Neuronal stem cell (in vitro differentiated cells): ENCODE measurements around the gene COMP.
A peak's percentile ranks its signal among the peaks of the same experiment; 100 is the strongest.

ENCODE experiments used
- DNase-seq: peaks from one replicate; pipeline ENCODE4 v3.0.0-alpha.2; 2013; ENCODE audit warnings: low spot score
- H2AFZ ChIP-seq: one replicate; pipeline ENCODE4 v1.6.1; 2013; ENCODE audit warnings: mild to moderate bottlenecking, low read length, inconsistent platforms
- H2AK5ac ChIP-seq: 2 replicates; pipeline ENCODE4 v1.6.1; 2013; ENCODE audit warnings: low read depth, mild to moderate bottlenecking, inconsistent platforms, low read length, moderate library complexity, mixed read lengths
- H2BK120ac ChIP-seq: 2 replicates; pipeline ENCODE4 v1.6.1; 2013; ENCODE audit warnings: low read depth, mild to moderate bottlenecking, inconsistent platforms, low read length, moderate library complexity, mixed read lengths
- H2BK12ac ChIP-seq: one replicate; pipeline ENCODE4 v1.6.1; 2013; ENCODE audit warnings: low read length, inconsistent platforms
- H2BK15ac ChIP-seq: 2 replicates; pipeline ENCODE4 v1.6.1; 2013; ENCODE audit warnings: mild to moderate bottlenecking, low read length, inconsistent platforms, mixed read lengths
- H2BK5ac ChIP-seq: one replicate; pipeline ENCODE4 v1.6.1; 2013; ENCODE audit warnings: inconsistent platforms, mild to moderate bottlenecking, low read length, moderate library complexity
- H3K14ac ChIP-seq: one replicate; pipeline ENCODE4 v1.6.1; 2013; ENCODE audit warnings: low read length, inconsistent platforms
- H3K18ac ChIP-seq: 2 replicates; pipeline ENCODE4 v1.6.1; 2013; ENCODE audit warnings: low read length, inconsistent platforms
- H3K23ac ChIP-seq: 2 replicates; pipeline ENCODE4 v1.6.1; 2013; ENCODE audit warnings: low read depth, mild to moderate bottlenecking, mixed read lengths, low read length, inconsistent platforms; ENCODE audit not compliant: poor library complexity
- H3K27ac ChIP-seq: replicated peaks from 3 replicates; pipeline ENCODE4 v1.5.1; 2013; ENCODE audit warnings: low read length, inconsistent platforms
- H3K27me3 ChIP-seq, 3 experiments: 2 replicates each; pipeline ENCODE4 v1.6.1; 2013; ENCODE audit warnings: low read length in 3 of 3, mild to moderate bottlenecking in 2 of 3, inconsistent platforms in 1 of 3, low read depth in 1 of 3, mixed read lengths in 1 of 3, moderate library complexity in 1 of 3; ENCODE audit not compliant: control insufficient read depth in 3 of 3, insufficient read depth in 3 of 3
- H3K36me3 ChIP-seq, 2 donors: replicated peaks in 1 of 2; 2 replicates each; pipeline ENCODE4 v1.6.1; 2013; ENCODE audit warnings: low read length in 2 of 2; ENCODE audit not compliant: control insufficient read depth in 2 of 2, insufficient read depth in 2 of 2
- H3K4ac ChIP-seq: 2 replicates; pipeline ENCODE4 v1.6.1; 2013; ENCODE audit warnings: inconsistent platforms, mild to moderate bottlenecking, low read length, moderate library complexity
- H3K4me1 ChIP-seq, 2 donors: 1 replicate in 1 of 2; 2 replicates in 1 of 2; pipeline ENCODE4 v1.6.1; 2013; ENCODE audit warnings: low read length in 2 of 2, low read depth in 1 of 2; ENCODE audit not compliant: control insufficient read depth in 2 of 2, insufficient read depth in 1 of 2
- H3K4me2 ChIP-seq: one replicate; pipeline ENCODE4 v1.6.1; 2013; ENCODE audit warnings: mild to moderate bottlenecking, low read length, inconsistent platforms; ENCODE audit not compliant: insufficient read depth, poor library complexity, severe bottlenecking
- H3K4me3 ChIP-seq, 2 donors: 2 replicates each; pipeline ENCODE4 v1.5.1; 2013; ENCODE audit warnings: low read length in 2 of 2, mild to moderate bottlenecking in 2 of 2, inconsistent platforms in 1 of 2, moderate library complexity in 1 of 2
- H3K79me1 ChIP-seq: one replicate; pipeline ENCODE4 v1.6.1; 2013; ENCODE audit warnings: low read depth, mild to moderate bottlenecking, inconsistent platforms, low read length, moderate library complexity
- H3K9ac ChIP-seq: one replicate; pipeline ENCODE4 v1.6.1; 2013; ENCODE audit warnings: mild to moderate bottlenecking, low read depth, low read length, inconsistent platforms; ENCODE audit not compliant: poor library complexity
- H3K9me3 ChIP-seq, 2 donors: replicated peaks in 1 of 2; 2 replicates each; pipeline versions ENCODE3 to v1.6.1; 2013; ENCODE audit warnings: low read length in 2 of 2, mild to moderate bottlenecking in 2 of 2, inconsistent platforms in 1 of 2, low read depth in 1 of 2, mixed read lengths in 1 of 2, moderate library complexity in 1 of 2; ENCODE audit not compliant: control insufficient read depth in 2 of 2, insufficient read depth in 1 of 2
- H4K8ac ChIP-seq: one replicate; pipeline ENCODE4 v1.6.1; 2013; ENCODE audit warnings: low read depth, mild to moderate bottlenecking, inconsistent platforms, low read length, moderate library complexity
- H4K91ac ChIP-seq: one replicate; pipeline ENCODE4 v1.6.1; 2013; ENCODE audit warnings: low read length, low read depth, mild to moderate bottlenecking, inconsistent platforms; ENCODE audit not compliant: poor library complexity
- WGBS, 2 donors: extraction: QIAGEN DNeasy Blood & Tissue Kit; methylation state at CpG; one replicate each; pipeline ENCODE4 v1.1.7; 2013; ENCODE audit warnings: missing lambda C conversion rate in 2 of 2, mixed read lengths in 1 of 2; ENCODE audit not compliant: insufficient read length in 2 of 2, insufficient replicate concordance in 1 of 2; ENCODE audit errors: extremely low coverage in 2 of 2; 5-methylcytosine and 5-hydroxymethylcytosine counted together

COMP gene

GRCh38 chr19:18809149-18809868 lies 18.2 kb upstream of the COMP start:
- no peak overlapping the region for H2AK5ac ChIP-seq
- no peak for DNase-seq
- no peak overlapping the region for H4K91ac ChIP-seq
- H2BK15ac ChIP-seq, result no peak overlapping the region
- H3K18ac ChIP-seq, result no peak overlapping the region
- H3K14ac ChIP-seq, result no peak overlapping the region
- no peak overlapping the region for H2AFZ ChIP-seq
- no peak overlapping the region for H2BK5ac ChIP-seq
- no peaks in the 10 kb centered on the region for H3K79me1 ChIP-seq
- H3K4ac ChIP-seq, result no peak overlapping the region
- peak overlapping the region; percentile 9 for H3K9ac ChIP-seq
- H3K27ac ChIP-seq, result no peak overlapping the region
- WGBS, 2 donors, result no CpG with 5 or more reads among the region's 14 CpGs
- H3K4me2 ChIP-seq, result no peak overlapping the region
- H2BK120ac ChIP-seq, result no peak overlapping the region
- H3K4me3 ChIP-seq, result no peak overlapping the region
- H4K8ac ChIP-seq, result no peak overlapping the region
- no peaks in the 10 kb centered on the region for H3K36me3 ChIP-seq
- no peak overlapping the region for H3K23ac ChIP-seq
- no peaks in the 10 kb centered on the region for H3K4me1 ChIP-seq
- H3K9me3 ChIP-seq, result no peaks in the 10 kb centered on the region
- H3K27me3 ChIP-seq, result peaks cover 0 to 31% (median 0%) of the 10 kb centered on the region in 3 experiments
- no peak overlapping the region for H2BK12ac ChIP-seq

- DNase-seq, result no peak
- Histone ChIP-seq H3K18ac (peak overlapping the region; percentile 72), H3K27ac (no peak overlapping the region), H3K9me3 (no peaks in the 10 kb centered on the region), H3K4ac (no peak overlapping the region), H3K9ac (no peak overlapping the region), H3K23ac (no peak overlapping the region), H2BK5ac (no peak overlapping the region), H3K4me2 (no peak overlapping the region), H2BK15ac (no peak overlapping the region), H4K91ac (no peak overlapping the region), H2AFZ (no peak overlapping the region), H2AK5ac (no peak overlapping the region), H3K4me3 (no peak overlapping the region), H3K36me3 (no peaks in the 10 kb centered on the region), H3K4me1 (no peaks in the 10 kb centered on the region), H3K14ac (no peak overlapping the region), H3K27me3 (peaks cover 0 to 22% (median 0%) of the 10 kb centered on the region in 3 experiments), H2BK12ac (no peak overlapping the region), H3K79me1 (no peaks in the 10 kb centered on the region), H2BK120ac (no peak overlapping the region), H4K8ac (no peak overlapping the region)
- no CpG with 5 or more reads among the region's 19 CpGs for WGBS, 2 donors
These were observed 16.8 kb upstream of the COMP start for GRCh38 chr19:18807861-18808331.

GRCh38 chr19:18804643-18805042 lies 13.5 kb upstream of the COMP start:
- H3K79me1 ChIP-seq, result no peaks in the 10 kb centered on the region
- H4K91ac ChIP-seq, result no peak overlapping the region
- no peak overlapping the region for H2BK120ac ChIP-seq
- H3K4ac ChIP-seq, result no peak overlapping the region
- no peak overlapping the region for H3K18ac ChIP-seq
- H2AFZ ChIP-seq, result no peak overlapping the region
- no peak overlapping the region for H3K4me3 ChIP-seq
- no peak overlapping the region for H3K27ac ChIP-seq
- H3K27me3 ChIP-seq, result peaks cover 0 to 20% (median 10%) of the 10 kb centered on the region in 3 experiments
- H3K36me3 ChIP-seq, result no peaks in the 10 kb centered on the region
- no peak overlapping the region for H3K23ac ChIP-seq
- H2BK12ac ChIP-seq, result no peak overlapping the region
- H2BK15ac ChIP-seq, result no peak overlapping the region
- WGBS, 2 donors, result no CpG with 5 or more reads among the region's 8 CpGs
- DNase-seq, result no peak
- H4K8ac ChIP-seq, result no peak overlapping the region
- H3K4me1 ChIP-seq, result no peaks in the 10 kb centered on the region
- H2AK5ac ChIP-seq, result no peak overlapping the region
- no peak overlapping the region for H3K9ac ChIP-seq
- H2BK5ac ChIP-seq, result no peak overlapping the region
- peaks cover 0 to 2% of the 10 kb centered on the region in 2 donors for H3K9me3 ChIP-seq
- H3K4me2 ChIP-seq, result no peak overlapping the region
- H3K14ac ChIP-seq, result no peak overlapping the region

- Histone ChIP-seq H2AK5ac (no peak overlapping the region), H2BK5ac (no peak overlapping the region), H3K4me3 (no peak overlapping the region), H2AFZ (no peak overlapping the region), H3K23ac (no peak overlapping the region), H3K79me1 (no peaks in the 10 kb centered on the region), H3K9ac (no peak overlapping the region), H2BK15ac (no peak overlapping the region), H2BK120ac (no peak overlapping the region), H4K91ac (no peak overlapping the region), H4K8ac (no peak overlapping the region), H3K4ac (no peak overlapping the region), H2BK12ac (no peak overlapping the region), H3K4me1 (no peaks in the 10 kb centered on the region), H3K36me3 (no peaks in the 10 kb centered on the region), H3K14ac (no peak overlapping the region), H3K9me3 (peaks cover 0 to 2% of the 10 kb centered on the region in 2 donors), H3K27me3 (peaks cover 0 to 17% (median 12%) of the 10 kb centered on the region in 3 experiments), H3K27ac (no peak overlapping the region), H3K18ac (no peak overlapping the region), H3K4me2 (no peak overlapping the region)
- whole genome bisulfite sequencing, 2 donors, result no CpG with 5 or more reads among the region's 15 CpGs
- no peak for DNase-seq
These were observed 13.1 kb upstream of the COMP start for GRCh38 chr19:18804139-18804601.
